ENCODE data around the gene DGKB.

Gene DGKB

GRCh38 chr7:14201353-14201752 lies 701.2 kb downstream of the DGKB start:
- no peaks in the 10 kb centered on the region for H3K4me1 ChIP-seq (ENCODE audit: control insufficient read depth in 1 of 2, insufficient read depth in 2 of 2, low read length in 2 of 2)
- no peaks in the 10 kb centered on the region for H3K27me3 ChIP-seq (ENCODE audit: low read depth, low read length)
- H3K4me3 ChIP-seq (ENCODE audit: low read depth in 1 of 2, low read length in 2 of 2), result no peak overlapping the region
- H3K27ac ChIP-seq (ENCODE audit: low read length), result no peak overlapping the region
- H3K36me3 ChIP-seq (ENCODE audit: control insufficient read depth in 1 of 2, insufficient read depth in 2 of 2, low read length in 2 of 2), result no peaks in the 10 kb centered on the region
- peaks cover 0 to 8% of the 10 kb centered on the region in 2 donors for H3K9me3 ChIP-seq (ENCODE audit: control insufficient read depth in 1 of 2, low read length in 2 of 2)

GRCh38 chr7:14199336-14199735 lies 703.2 kb downstream of the DGKB start:
- Histone ChIP-seq H3K27me3 (ENCODE audit: low read depth, low read length) (no peaks in the 10 kb centered on the region), H3K4me3 (ENCODE audit: low read depth in 1 of 2, low read length in 2 of 2) (no peak overlapping the region), H3K27ac (ENCODE audit: low read length) (no peak overlapping the region), H3K36me3 (ENCODE audit: control insufficient read depth in 1 of 2, insufficient read depth in 2 of 2, low read length in 2 of 2) (no peaks in the 10 kb centered on the region), H3K9me3 (ENCODE audit: control insufficient read depth in 1 of 2, low read length in 2 of 2) (peaks cover 0 to 8% of the 10 kb centered on the region in 2 donors), H3K4me1 (ENCODE audit: control insufficient read depth in 1 of 2, insufficient read depth in 2 of 2, low read length in 2 of 2) (no peaks in the 10 kb centered on the region)

- Histone ChIP-seq H3K4me1 (ENCODE audit: control insufficient read depth in 1 of 2, insufficient read depth in 2 of 2, low read length in 2 of 2) (no peaks in the 10 kb centered on the region), H3K27me3 (ENCODE audit: low read depth, low read length) (no peaks in the 10 kb centered on the region), H3K4me3 (ENCODE audit: low read depth in 1 of 2, low read length in 2 of 2) (no peak overlapping the region), H3K36me3 (ENCODE audit: control insufficient read depth in 1 of 2, insufficient read depth in 2 of 2, low read length in 2 of 2) (no peaks in the 10 kb centered on the region), H3K27ac (ENCODE audit: low read length) (no peak overlapping the region), H3K9me3 (ENCODE audit: control insufficient read depth in 1 of 2, low read length in 2 of 2) (peaks cover 0 to 8% of the 10 kb centered on the region in 2 donors)
Observed at GRCh38 chr7:14197280-14197679, 705.3 kb downstream of the DGKB start.

- no peaks in the 10 kb centered on the region for H3K36me3 ChIP-seq (ENCODE audit: control insufficient read depth in 1 of 2, insufficient read depth in 2 of 2, low read length in 2 of 2)
- H3K4me3 ChIP-seq (ENCODE audit: low read depth in 1 of 2, low read length in 2 of 2), result no peak overlapping the region
- no peaks in the 10 kb centered on the region for H3K4me1 ChIP-seq (ENCODE audit: control insufficient read depth in 1 of 2, insufficient read depth in 2 of 2, low read length in 2 of 2)
- no peak overlapping the region for H3K27ac ChIP-seq (ENCODE audit: low read length)
- no peaks in the 10 kb centered on the region for H3K27me3 ChIP-seq (ENCODE audit: low read depth, low read length)
- H3K9me3 ChIP-seq (ENCODE audit: control insufficient read depth in 1 of 2, low read length in 2 of 2), result peaks cover 0 to 8% of the 10 kb centered on the region in 2 donors
Observed at GRCh38 chr7:14196555-14196954, 706.0 kb downstream of the DGKB start.

GRCh38 chr7:14195871-14196270 lies 706.7 kb downstream of the DGKB start:
- Histone ChIP-seq H3K9me3 (ENCODE audit: control insufficient read depth in 1 of 2, low read length in 2 of 2) (peaks cover 0 to 8% of the 10 kb centered on the region in 2 donors), H3K36me3 (ENCODE audit: control insufficient read depth in 1 of 2, insufficient read depth in 2 of 2, low read length in 2 of 2) (no peaks in the 10 kb centered on the region), H3K4me3 (ENCODE audit: low read depth in 1 of 2, low read length in 2 of 2) (no peak overlapping the region), H3K4me1 (ENCODE audit: control insufficient read depth in 1 of 2, insufficient read depth in 2 of 2, low read length in 2 of 2) (no peaks in the 10 kb centered on the region), H3K27ac (ENCODE audit: low read length) (no peak overlapping the region), H3K27me3 (ENCODE audit: low read depth, low read length) (no peaks in the 10 kb centered on the region)

GRCh38 chr7:14195079-14195478 lies 707.5 kb downstream of the DGKB start:
- no peaks in the 10 kb centered on the region for H3K4me1 ChIP-seq (ENCODE audit: control insufficient read depth in 1 of 2, insufficient read depth in 2 of 2, low read length in 2 of 2)
- no peak overlapping the region for H3K4me3 ChIP-seq (ENCODE audit: low read depth in 1 of 2, low read length in 2 of 2)
- H3K27ac ChIP-seq (ENCODE audit: low read length), result no peak overlapping the region
- H3K27me3 ChIP-seq (ENCODE audit: low read depth, low read length), result no peaks in the 10 kb centered on the region
- peaks cover 0 to 8% of the 10 kb centered on the region in 2 donors for H3K9me3 ChIP-seq (ENCODE audit: control insufficient read depth in 1 of 2, low read length in 2 of 2)
- no peaks in the 10 kb centered on the region for H3K36me3 ChIP-seq (ENCODE audit: control insufficient read depth in 1 of 2, insufficient read depth in 2 of 2, low read length in 2 of 2)

- Histone ChIP-seq H3K27me3 (ENCODE audit: low read depth, low read length) (no peaks in the 10 kb centered on the region), H3K9me3 (ENCODE audit: control insufficient read depth in 1 of 2, low read length in 2 of 2) (no peaks in the 10 kb centered on the region), H3K4me1 (ENCODE audit: control insufficient read depth in 1 of 2, insufficient read depth in 2 of 2, low read length in 2 of 2) (no peaks in the 10 kb centered on the region), H3K36me3 (ENCODE audit: control insufficient read depth in 1 of 2, insufficient read depth in 2 of 2, low read length in 2 of 2) (no peaks in the 10 kb centered on the region), H3K27ac (ENCODE audit: low read length) (no peak overlapping the region), H3K4me3 (ENCODE audit: low read depth in 1 of 2, low read length in 2 of 2) (no peak overlapping the region)
Observed at GRCh38 chr7:14191686-14192098, 710.9 kb downstream of the DGKB start.

- Histone ChIP-seq H3K4me3 (ENCODE audit: low read depth in 1 of 2, low read length in 2 of 2) (no peak overlapping the region), H3K36me3 (ENCODE audit: control insufficient read depth in 1 of 2, insufficient read depth in 2 of 2, low read length in 2 of 2) (no peaks in the 10 kb centered on the region), H3K4me1 (ENCODE audit: control insufficient read depth in 1 of 2, insufficient read depth in 2 of 2, low read length in 2 of 2) (no peaks in the 10 kb centered on the region), H3K27me3 (ENCODE audit: low read depth, low read length) (no peaks in the 10 kb centered on the region), H3K9me3 (ENCODE audit: control insufficient read depth in 1 of 2, low read length in 2 of 2) (no peaks in the 10 kb centered on the region), H3K27ac (ENCODE audit: low read length) (no peak overlapping the region)
Observed at GRCh38 chr7:14184292-14184864, 718.2 kb downstream of the DGKB start.

- no peak overlapping the region for H3K27ac ChIP-seq (ENCODE audit: low read length)
- H3K27me3 ChIP-seq (ENCODE audit: low read depth, low read length), result no peaks in the 10 kb centered on the region
- H3K4me1 ChIP-seq (ENCODE audit: control insufficient read depth in 1 of 2, insufficient read depth in 2 of 2, low read length in 2 of 2), result no peaks in the 10 kb centered on the region
- no peaks in the 10 kb centered on the region for H3K9me3 ChIP-seq (ENCODE audit: control insufficient read depth in 1 of 2, low read length in 2 of 2)
- no peaks in the 10 kb centered on the region for H3K36me3 ChIP-seq (ENCODE audit: control insufficient read depth in 1 of 2, insufficient read depth in 2 of 2, low read length in 2 of 2)
- H3K4me3 ChIP-seq (ENCODE audit: low read depth in 1 of 2, low read length in 2 of 2), result no peak overlapping the region
Observed at GRCh38 chr7:14179781-14180180, 722.8 kb downstream of the DGKB start.

GRCh38 chr7:14177876-14178275 lies 724.7 kb downstream of the DGKB start:
- Histone ChIP-seq H3K4me3 (ENCODE audit: low read depth in 1 of 2, low read length in 2 of 2) (no peak overlapping the region), H3K36me3 (ENCODE audit: control insufficient read depth in 1 of 2, insufficient read depth in 2 of 2, low read length in 2 of 2) (no peaks in the 10 kb centered on the region), H3K27ac (ENCODE audit: low read length) (no peak overlapping the region), H3K27me3 (ENCODE audit: low read depth, low read length) (no peaks in the 10 kb centered on the region), H3K9me3 (ENCODE audit: control insufficient read depth in 1 of 2, low read length in 2 of 2) (no peaks in the 10 kb centered on the region), H3K4me1 (ENCODE audit: control insufficient read depth in 1 of 2, insufficient read depth in 2 of 2, low read length in 2 of 2) (no peaks in the 10 kb centered on the region)

GRCh38 chr7:14170872-14171271 lies 731.7 kb downstream of the DGKB start:
- Histone ChIP-seq H3K36me3 (ENCODE audit: control insufficient read depth in 1 of 2, insufficient read depth in 2 of 2, low read length in 2 of 2) (no peaks in the 10 kb centered on the region), H3K27me3 (ENCODE audit: low read depth, low read length) (no peaks in the 10 kb centered on the region), H3K4me3 (ENCODE audit: low read depth in 1 of 2, low read length in 2 of 2) (no peak overlapping the region), H3K9me3 (ENCODE audit: control insufficient read depth in 1 of 2, low read length in 2 of 2) (peaks cover 0 to 5% of the 10 kb centered on the region in 2 donors), H3K4me1 (ENCODE audit: control insufficient read depth in 1 of 2, insufficient read depth in 2 of 2, low read length in 2 of 2) (no peaks in the 10 kb centered on the region), H3K27ac (ENCODE audit: low read length) (no peak overlapping the region)

GRCh38 chr7:14158111-14158510 lies 744.4 kb downstream of the DGKB start:
- Histone ChIP-seq H3K4me3 (ENCODE audit: low read depth in 1 of 2, low read length in 2 of 2) (no peak overlapping the region), H3K9me3 (ENCODE audit: control insufficient read depth in 1 of 2, low read length in 2 of 2) (no peaks in the 10 kb centered on the region), H3K27me3 (ENCODE audit: low read depth, low read length) (no peaks in the 10 kb centered on the region), H3K36me3 (ENCODE audit: control insufficient read depth in 1 of 2, insufficient read depth in 2 of 2, low read length in 2 of 2) (no peaks in the 10 kb centered on the region), H3K4me1 (ENCODE audit: control insufficient read depth in 1 of 2, insufficient read depth in 2 of 2, low read length in 2 of 2) (no peaks in the 10 kb centered on the region), H3K27ac (ENCODE audit: low read length) (no peak overlapping the region)

Measured in muscle layer of duodenum (tissue), 2 donors.